Skeletal muscle tissue (tissue), 4 donors: ENCODE results near the gene TMEM100. TPM values are rescaled to one million over a fixed set of nuclear protein-coding genes. Genes with fewer than 3 reads are reported as not detected.

Experiments
- H3K27ac ChIP-seq: one replicate; pipeline ENCODE4 v1.7.0; 2013; ENCODE audit warnings: mild to moderate bottlenecking, low read depth, low read length, inconsistent platforms
- H3K27me3 ChIP-seq, 3 donors: one replicate each; pipeline ENCODE4 v1.7.0; 2013; ENCODE audit warnings: low read length in 3 of 3; ENCODE audit not compliant: control insufficient read depth in 3 of 3, insufficient read depth in 3 of 3
- H3K36me3 ChIP-seq, 3 donors: one replicate each; pipeline ENCODE4 v1.7.0; 2013; ENCODE audit warnings: low read length in 3 of 3; ENCODE audit not compliant: control insufficient read depth in 3 of 3, insufficient read depth in 3 of 3
- H3K4me1 ChIP-seq, 3 donors: one replicate each; pipeline ENCODE4 v1.7.0; 2013; ENCODE audit warnings: low read length in 3 of 3, mild to moderate bottlenecking in 3 of 3; ENCODE audit not compliant: control insufficient read depth in 3 of 3, insufficient read depth in 3 of 3
- H3K4me3 ChIP-seq, 3 donors: one replicate each; pipeline ENCODE4 v1.7.0; 2013; ENCODE audit warnings: low read length in 3 of 3
- H3K9ac ChIP-seq, 3 donors: one replicate each; pipeline ENCODE4 v1.7.0; 2013; ENCODE audit warnings: low read length in 3 of 3, mild to moderate bottlenecking in 3 of 3, moderate library complexity in 2 of 3, low read depth in 1 of 3
- H3K9me3 ChIP-seq, 3 donors: one replicate each; pipeline ENCODE4 v1.7.0; 2013; ENCODE audit warnings: low read length in 3 of 3; ENCODE audit not compliant: control insufficient read depth in 3 of 3
- total RNA-seq: library from RNA; depleted of rRNA; stranded (reverse); fragments of >200 nt; gene quantifications from one replicate; pipeline ENCODE4 v1.2.3, GENCODE V29; 2014
- donor health status: Osteomylitis.

TMEM100 gene
- total RNA-seq: 6.3 TPM

- peak within 1 kb of the TSS; percentile 35 to 58 (median 35) for H3K9ac ChIP-seq
- no peaks in the 10 kb centered on the region for H3K36me3 ChIP-seq
- H3K27ac ChIP-seq: peak within 1 kb of the TSS; percentile 21
- H3K9me3 ChIP-seq: no peaks in the 10 kb centered on the region
- peak within 1 kb of the TSS; percentile 24 to 62 (median 41) for H3K4me3 ChIP-seq
- peaks cover 0 to 9% (median 8%) of the 10 kb centered on the region in 3 donors for H3K4me1 ChIP-seq
- no peaks in the 10 kb centered on the region for H3K27me3 ChIP-seq
Measured at GRCh38 chr17:55722742-55723487, at the start of gene TMEM100. TMEM100 (minus strand) TSS chr17:55722864; CDS start chr17:55721070, 1,794 bp downstream.

- H3K9ac ChIP-seq: no peak overlapping the region
- H3K4me3 ChIP-seq: no peak overlapping the region
- peaks cover 3 to 9% (median 7%) of the 10 kb centered on the region in 3 donors for H3K4me1 ChIP-seq
- H3K36me3 ChIP-seq: peaks cover 34 to 60% (median 47%) of the 10 kb centered on the region in 3 donors
- H3K27ac ChIP-seq: no peak overlapping the region
- H3K27me3 ChIP-seq: no peaks in the 10 kb centered on the region
- no peaks in the 10 kb centered on the region for H3K9me3 ChIP-seq
Measured at GRCh38 chr17:55772086-55772485, 49.4 kb upstream of the TMEM100 start.

- H3K27ac ChIP-seq: no peak overlapping the region
- no peak overlapping the region for H3K9ac ChIP-seq
- H3K27me3 ChIP-seq: no peaks in the 10 kb centered on the region
- peaks cover 25 to 44% (median 32%) of the 10 kb centered on the region in 3 donors for H3K36me3 ChIP-seq
- H3K4me1 ChIP-seq: peaks cover 3 to 9% (median 7%) of the 10 kb centered on the region in 3 donors
- H3K4me3 ChIP-seq: no peak overlapping the region
- no peaks in the 10 kb centered on the region for H3K9me3 ChIP-seq
Measured at GRCh38 chr17:55770196-55770870, 47.7 kb upstream of the TMEM100 start.

- Histone ChIP-seq H3K9me3 (no peaks in the 10 kb centered on the region), H3K27me3 (no peaks in the 10 kb centered on the region), H3K27ac (no peak overlapping the region), H3K36me3 (peaks cover 21 to 39% (median 26%) of the 10 kb centered on the region in 3 donors), H3K4me3 (no peak overlapping the region), H3K4me1 (peaks cover 3 to 9% (median 7%) of the 10 kb centered on the region in 3 donors), H3K9ac (no peak overlapping the region)
Measured at GRCh38 chr17:55769625-55770000, 46.9 kb upstream of the TMEM100 start.

- H3K4me3 ChIP-seq: no peak overlapping the region
- no peak overlapping the region for H3K27ac ChIP-seq
- no peak overlapping the region for H3K9ac ChIP-seq
- H3K9me3 ChIP-seq: no peaks in the 10 kb centered on the region
- H3K36me3 ChIP-seq: peaks cover 20 to 37% (median 23%) of the 10 kb centered on the region in 3 donors
- no peaks in the 10 kb centered on the region for H3K27me3 ChIP-seq
- H3K4me1 ChIP-seq: peaks cover 3 to 9% (median 7%) of the 10 kb centered on the region in 3 donors
Measured at GRCh38 chr17:55768936-55769624, 46.4 kb upstream of the TMEM100 start.

GRCh38 chr17:55765472-55765871 is 42.8 kb upstream of the TMEM100 start:
- H3K36me3 ChIP-seq: peaks cover 0 to 5% (median 3%) of the 10 kb centered on the region in 3 donors
- no peak overlapping the region for H3K9ac ChIP-seq
- no peaks in the 10 kb centered on the region for H3K9me3 ChIP-seq
- H3K27ac ChIP-seq: no peak overlapping the region
- H3K4me3 ChIP-seq: no peak overlapping the region
- no peaks in the 10 kb centered on the region for H3K27me3 ChIP-seq
- peaks cover 3 to 12% (median 9%) of the 10 kb centered on the region in 3 donors for H3K4me1 ChIP-seq

GRCh38 chr17:55764610-55765009 is 41.9 kb upstream of the TMEM100 start:
- Histone ChIP-seq H3K27ac (no peak overlapping the region), H3K9ac (no peak overlapping the region), H3K36me3 (peaks cover 0 to 5% (median 3%) of the 10 kb centered on the region in 3 donors), H3K4me3 (no peak overlapping the region), H3K27me3 (no peaks in the 10 kb centered on the region), H3K9me3 (no peaks in the 10 kb centered on the region), H3K4me1 (peaks cover 0 to 7% (median 4%) of the 10 kb centered on the region in 3 donors)

- Histone ChIP-seq H3K36me3 (peaks cover 0 to 5% (median 0%) of the 10 kb centered on the region in 3 donors), H3K9me3 (no peaks in the 10 kb centered on the region), H3K4me1 (peaks cover 0 to 5% (median 0%) of the 10 kb centered on the region in 3 donors), H3K9ac (no peak overlapping the region), H3K4me3 (no peak overlapping the region), H3K27me3 (no peaks in the 10 kb centered on the region), H3K27ac (no peak overlapping the region)
Measured at GRCh38 chr17:55763856-55764255, 41.2 kb upstream of the TMEM100 start.

GRCh38 chr17:55762086-55762858 is 39.6 kb upstream of the TMEM100 start:
- peaks cover 0 to 5% (median 0%) of the 10 kb centered on the region in 3 donors for H3K4me1 ChIP-seq
- no peak overlapping the region for H3K4me3 ChIP-seq
- no peak overlapping the region for H3K27ac ChIP-seq
- H3K9me3 ChIP-seq: no peaks in the 10 kb centered on the region
- no peaks in the 10 kb centered on the region for H3K27me3 ChIP-seq
- no peaks in the 10 kb centered on the region for H3K36me3 ChIP-seq
- H3K9ac ChIP-seq: no peak overlapping the region
